ENCODE measurements around the gene TRIM39. TPM values are rescaled to one million over a fixed set of nuclear protein-coding genes. Genes with fewer than 3 reads are reported as not detected.
"Not testable (repeated sequence)": the region's sequence is repeated elsewhere in the genome, so short reads cannot be mapped to it uniquely, and the experiment has no call there.

The TRIM39 gene
- total and polyA plus RNA-seq, 4 donors, result 7.4 to 13.1 (median 11.5) TPM

GRCh38 chr6:30357678-30358540, 31.2 kb downstream of the TRIM39 start:
- Histone ChIP-seq H3K36me3 (ENCODE audit: control insufficient read depth, insufficient read depth, low read length) (no peaks in the 10 kb centered on the region), H3K27ac (ENCODE audit: low read depth, low read length) (no peak overlapping the region), H3K27me3 (ENCODE audit: control insufficient read depth, insufficient read depth, low read length) (peaks cover 35% of the 10 kb centered on the region), H3K9me3 (ENCODE audit: control insufficient read depth, insufficient read depth, low read length) (peaks cover 1% of the 10 kb centered on the region), H3K4me3 (ENCODE audit: low read depth, low read length) (peak overlapping the region; percentile 44), H3K4me1 (ENCODE audit: control insufficient read depth, insufficient read depth, low read length) (peaks cover 5% of the 10 kb centered on the region)
- under 1% methylated on average over 32 of the region's 40 CpGs for WGBS (ENCODE audit: insufficient coverage)
- peak; percentile 42 to 95 (median 66) for DNase-seq (ENCODE audit: low read depth in 4 of 6, low spot score in 6 of 6)

DNA sequence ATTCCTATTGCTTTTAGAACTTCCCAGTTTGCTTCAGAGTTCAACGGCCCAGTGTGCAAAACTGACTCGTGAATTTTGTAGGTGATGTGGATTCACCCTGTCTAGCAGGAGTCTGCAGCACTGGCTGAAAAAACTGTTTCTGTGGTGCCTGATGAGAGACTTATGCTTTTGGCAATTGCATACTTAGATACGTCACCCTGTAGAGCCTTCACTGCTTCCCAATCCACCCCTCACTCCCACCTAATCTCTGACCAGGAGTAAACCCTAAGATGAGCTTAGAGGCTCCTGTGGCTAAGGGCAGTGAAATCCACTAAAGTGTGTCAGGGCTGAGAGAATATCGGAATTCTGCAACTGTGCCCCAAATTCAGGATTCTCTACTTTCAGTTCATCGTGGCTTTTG, 32.5 kb downstream of the TRIM39 start:
- Histone ChIP-seq H3K4me3 (ENCODE audit: low read depth, low read length) (no peak overlapping the region), H3K27ac (ENCODE audit: low read depth, low read length) (no peak overlapping the region), H3K4me1 (ENCODE audit: control insufficient read depth, insufficient read depth, low read length) (peaks cover 5% of the 10 kb centered on the region), H3K27me3 (ENCODE audit: control insufficient read depth, insufficient read depth, low read length) (peaks cover 35% of the 10 kb centered on the region), H3K9me3 (ENCODE audit: control insufficient read depth, insufficient read depth, low read length) (peaks cover 1% of the 10 kb centered on the region), H3K36me3 (ENCODE audit: control insufficient read depth, insufficient read depth, low read length) (no peaks in the 10 kb centered on the region)
- 70% methylated on average over 2 of the region's 5 CpGs for WGBS (ENCODE audit: insufficient coverage)
- DNase-seq (ENCODE audit: low read depth in 4 of 6, low spot score in 6 of 6), result no peak

GRCh38 chr6:30360139-30360538, 33.4 kb downstream of the TRIM39 start:
- no peaks in the 10 kb centered on the region for H3K36me3 ChIP-seq (ENCODE audit: control insufficient read depth, insufficient read depth, low read length)
- WGBS (ENCODE audit: insufficient coverage), result 46% methylated on average over 13 of the region's 13 CpGs
- no peak overlapping the region for H3K4me3 ChIP-seq (ENCODE audit: low read depth, low read length)
- peaks cover 39% of the 10 kb centered on the region for H3K27me3 ChIP-seq (ENCODE audit: control insufficient read depth, insufficient read depth, low read length)
- peaks cover 1% of the 10 kb centered on the region for H3K9me3 ChIP-seq (ENCODE audit: control insufficient read depth, insufficient read depth, low read length)
- H3K27ac ChIP-seq (ENCODE audit: low read depth, low read length), result no peak overlapping the region
- H3K4me1 ChIP-seq (ENCODE audit: control insufficient read depth, insufficient read depth, low read length), result peaks cover 5% of the 10 kb centered on the region
- DNase-seq (ENCODE audit: low read depth in 4 of 6, low spot score in 6 of 6), result no peak

DNA sequence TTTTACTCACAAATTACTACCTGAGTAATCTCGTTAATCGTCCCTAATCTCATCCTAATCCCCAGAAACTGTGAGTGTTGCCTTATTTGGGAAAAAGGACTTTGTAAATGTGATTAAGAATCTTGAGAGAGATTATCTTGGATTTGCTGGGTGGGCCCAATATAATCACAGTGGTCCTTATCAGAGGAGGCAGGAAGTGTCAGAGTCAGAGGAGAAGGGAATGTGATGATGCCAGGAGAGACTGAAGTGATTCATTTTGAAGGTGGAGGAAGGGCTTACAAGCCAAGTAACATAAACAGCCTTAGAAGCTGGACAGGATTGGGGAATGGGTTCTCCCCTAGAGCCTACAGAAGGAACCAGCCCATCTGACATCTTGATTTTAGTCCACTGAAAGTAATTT, 34.9 kb downstream of the TRIM39 start:
- DNase-seq (ENCODE audit: low read depth in 4 of 6, low spot score in 6 of 6), result no peak
- H3K27me3 ChIP-seq (ENCODE audit: control insufficient read depth, insufficient read depth, low read length), result peaks cover 47% of the 10 kb centered on the region
- peaks cover 1% of the 10 kb centered on the region for H3K9me3 ChIP-seq (ENCODE audit: control insufficient read depth, insufficient read depth, low read length)
- no peak overlapping the region for H3K27ac ChIP-seq (ENCODE audit: low read depth, low read length)
- H3K4me1 ChIP-seq (ENCODE audit: control insufficient read depth, insufficient read depth, low read length), result peaks cover 5% of the 10 kb centered on the region
- H3K4me3 ChIP-seq (ENCODE audit: low read depth, low read length), result no peak overlapping the region
- no CpG with 5 or more reads among the region's 2 CpGs for WGBS (ENCODE audit: insufficient coverage)
- no peaks in the 10 kb centered on the region for H3K36me3 ChIP-seq (ENCODE audit: control insufficient read depth, insufficient read depth, low read length)

DNA sequence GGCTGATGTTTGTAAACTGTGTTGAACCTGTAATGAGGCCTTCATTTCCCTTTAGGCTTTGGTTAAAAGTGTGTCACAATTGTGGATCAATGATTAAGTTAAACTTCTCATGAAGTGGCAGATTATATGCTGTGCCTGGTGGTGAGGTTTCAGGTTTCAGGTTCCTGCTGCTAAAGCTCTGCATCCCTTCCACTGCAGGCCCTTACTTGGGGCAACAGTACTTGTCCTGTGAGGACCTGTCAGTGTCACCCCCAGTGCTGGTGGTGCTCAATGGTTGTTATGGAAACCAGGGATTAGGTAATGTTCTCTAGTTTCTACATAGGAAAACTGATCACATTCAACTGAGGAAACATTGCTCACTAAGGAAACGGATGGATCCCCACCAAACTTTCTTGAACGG, 36.7 kb downstream of the TRIM39 start:
- DNase-seq (ENCODE audit: low read depth in 4 of 6, low spot score in 6 of 6), result no peak
- Histone ChIP-seq H3K27me3 (ENCODE audit: control insufficient read depth, insufficient read depth, low read length) (peaks cover 40% of the 10 kb centered on the region), H3K4me3 (ENCODE audit: low read depth, low read length) (no peak overlapping the region), H3K9me3 (ENCODE audit: control insufficient read depth, insufficient read depth, low read length) (peaks cover 1% of the 10 kb centered on the region), H3K36me3 (ENCODE audit: control insufficient read depth, insufficient read depth, low read length) (no peaks in the 10 kb centered on the region), H3K4me1 (ENCODE audit: control insufficient read depth, insufficient read depth, low read length) (no peaks in the 10 kb centered on the region), H3K27ac (ENCODE audit: low read depth, low read length) (no peak overlapping the region)
- no CpG with 5 or more reads among the region's 2 CpGs for WGBS (ENCODE audit: insufficient coverage)

- Histone ChIP-seq H3K4me3 (ENCODE audit: low read depth, low read length) (no peak overlapping the region), H3K27me3 (ENCODE audit: control insufficient read depth, insufficient read depth, low read length) (peaks cover 34% of the 10 kb centered on the region), H3K36me3 (ENCODE audit: control insufficient read depth, insufficient read depth, low read length) (no peaks in the 10 kb centered on the region), H3K4me1 (ENCODE audit: control insufficient read depth, insufficient read depth, low read length) (no peaks in the 10 kb centered on the region), H3K27ac (ENCODE audit: low read depth, low read length) (no peak overlapping the region), H3K9me3 (ENCODE audit: control insufficient read depth, insufficient read depth, low read length) (peaks cover 1% of the 10 kb centered on the region)
- WGBS (ENCODE audit: insufficient coverage), result 80% methylated on average over 1 of the region's 2 CpGs
- DNase-seq (ENCODE audit: low read depth in 4 of 6, low spot score in 6 of 6), result no peak
These were observed 37.9 kb downstream of the TRIM39 start for GRCh38 chr6:30364591-30364990.

DNA sequence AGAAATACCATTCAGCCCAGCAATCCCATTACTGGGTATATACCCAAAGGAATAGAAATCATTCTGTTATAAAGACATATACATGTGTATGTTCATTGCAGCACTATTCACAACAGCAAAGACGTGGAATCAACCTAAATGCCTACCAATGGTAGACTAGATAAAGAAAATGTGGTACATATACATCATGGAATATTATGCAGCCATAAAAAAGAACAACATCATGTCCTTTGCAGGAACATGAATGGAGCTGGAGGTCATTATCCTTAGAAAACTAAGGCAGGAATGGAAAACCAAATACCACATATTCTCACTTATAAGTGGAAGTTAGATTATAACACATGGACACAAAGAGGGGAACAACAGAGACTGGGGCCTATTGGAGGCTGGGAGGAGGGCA, 42.6 kb downstream of the TRIM39 start:
- H3K4me3 ChIP-seq (ENCODE audit: low read depth, low read length); H3K36me3 ChIP-seq (ENCODE audit: control insufficient read depth, insufficient read depth, low read length); H3K9me3 ChIP-seq (ENCODE audit: control insufficient read depth, insufficient read depth, low read length); H3K4me1 ChIP-seq (ENCODE audit: control insufficient read depth, insufficient read depth, low read length); H3K27ac ChIP-seq (ENCODE audit: low read depth, low read length); DNase-seq (ENCODE audit: low read depth in 4 of 6, low spot score in 6 of 6): not testable (repeated sequence)
- WGBS (ENCODE audit: insufficient coverage), result no CpG with 5 or more reads among the region's 1 CpG
- peaks cover 16% of the 10 kb centered on the region for H3K27me3 ChIP-seq (ENCODE audit: control insufficient read depth, insufficient read depth, low read length)

DNA sequence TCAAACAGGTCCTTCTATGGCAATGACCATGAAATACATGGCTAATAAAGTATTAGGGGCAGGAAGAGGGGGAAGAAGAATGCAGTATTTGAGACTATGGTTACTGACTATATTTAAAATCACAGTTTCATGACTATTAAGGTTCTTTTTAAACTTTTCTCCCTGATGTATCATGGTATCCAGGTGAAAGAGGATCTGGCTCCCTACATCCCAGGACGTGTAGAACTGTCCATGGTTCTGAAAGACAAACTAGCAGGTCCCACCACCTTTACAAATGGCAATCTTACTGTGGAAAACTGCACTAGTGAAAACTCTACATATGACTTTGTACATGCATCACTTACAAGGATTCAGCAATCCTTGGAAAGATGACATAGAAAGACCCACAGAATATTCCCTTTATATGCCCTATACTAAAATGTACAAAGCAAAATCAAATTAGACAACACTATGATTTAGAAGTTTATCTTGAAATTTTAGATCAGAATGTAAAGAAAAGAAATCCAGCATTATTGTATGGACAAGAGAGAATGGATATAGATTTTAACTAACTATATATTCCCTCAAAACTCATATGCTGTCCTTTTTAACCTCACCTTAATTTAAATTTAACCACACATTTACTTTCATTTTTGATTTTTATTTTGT, 51.7 kb downstream of the TRIM39 start:
- no peaks in the 10 kb centered on the region for H3K4me1 ChIP-seq (ENCODE audit: control insufficient read depth, insufficient read depth, low read length)
- no peaks in the 10 kb centered on the region for H3K9me3 ChIP-seq (ENCODE audit: control insufficient read depth, insufficient read depth, low read length)
- H3K36me3 ChIP-seq (ENCODE audit: control insufficient read depth, insufficient read depth, low read length), result no peaks in the 10 kb centered on the region
- H3K4me3 ChIP-seq (ENCODE audit: low read depth, low read length), result no peak overlapping the region
- no peak for DNase-seq (ENCODE audit: low read depth in 4 of 6, low spot score in 6 of 6)
- no peak overlapping the region for H3K27ac ChIP-seq (ENCODE audit: low read depth, low read length)
- WGBS (ENCODE audit: insufficient coverage), result 0% methylated on average over 1 of the region's 1 CpG
- H3K27me3 ChIP-seq (ENCODE audit: control insufficient read depth, insufficient read depth, low read length), result peaks cover 13% of the 10 kb centered on the region

- Histone ChIP-seq H3K9me3 (ENCODE audit: control insufficient read depth, insufficient read depth, low read length) (no peaks in the 10 kb centered on the region), H3K4me3 (ENCODE audit: low read depth, low read length) (no peak overlapping the region), H3K36me3 (ENCODE audit: control insufficient read depth, insufficient read depth, low read length) (no peaks in the 10 kb centered on the region), H3K27ac (ENCODE audit: low read depth, low read length) (no peak overlapping the region), H3K4me1 (ENCODE audit: control insufficient read depth, insufficient read depth, low read length) (no peaks in the 10 kb centered on the region), H3K27me3 (ENCODE audit: control insufficient read depth, insufficient read depth, low read length) (peaks cover 8% of the 10 kb centered on the region)
- DNase-seq (ENCODE audit: low read depth in 4 of 6, low spot score in 6 of 6), result no peak
- 0% methylated on average over 1 of the region's 5 CpGs for WGBS (ENCODE audit: insufficient coverage)
These were observed 53.7 kb downstream of the TRIM39 start for GRCh38 chr6:30380464-30380863.

DNA sequence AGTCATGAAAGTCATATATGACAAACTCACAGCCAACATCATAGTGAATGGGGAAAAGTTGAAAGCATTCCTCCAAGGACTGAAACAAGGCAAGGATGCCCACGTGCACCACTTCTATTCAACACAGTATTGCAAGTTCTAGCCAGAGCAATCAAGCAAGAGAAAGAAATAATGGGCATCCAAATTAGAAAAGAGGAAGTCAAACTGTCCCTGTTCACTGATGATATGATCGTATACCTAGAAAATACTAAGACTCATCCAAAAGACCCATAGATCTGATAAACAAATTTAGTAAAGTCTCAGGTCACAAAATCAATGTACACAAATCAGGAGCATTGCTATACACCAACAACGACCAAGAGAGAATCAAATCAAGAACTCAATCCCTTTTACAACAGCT, 59.4 kb downstream of the TRIM39 start:
- WGBS (ENCODE audit: insufficient coverage), result 80% methylated on average over 1 of the region's 3 CpGs
- DNase-seq (ENCODE audit: low read depth in 4 of 6, low spot score in 6 of 6), result no peak

More for the DNA sequence above, 59.4 kb downstream of the TRIM39 start:
- Histone ChIP-seq H3K4me1 (ENCODE audit: control insufficient read depth, insufficient read depth, low read length) (no peaks in the 10 kb centered on the region), H3K9me3 (ENCODE audit: control insufficient read depth, insufficient read depth, low read length) (no peaks in the 10 kb centered on the region), H3K27me3 (ENCODE audit: control insufficient read depth, insufficient read depth, low read length) (peaks cover 12% of the 10 kb centered on the region), H3K4me3 (ENCODE audit: low read depth, low read length) (no peak overlapping the region), H3K36me3 (ENCODE audit: control insufficient read depth, insufficient read depth, low read length) (no peaks in the 10 kb centered on the region), H3K27ac (ENCODE audit: low read depth, low read length) (no peak overlapping the region)

All from spinal cord (tissue), 10 donors.